Immature natural killer cell (primary cell): ENCODE results near the gene LRRD1. TPM values are rescaled to one million over a fixed set of nuclear protein-coding genes. Genes with fewer than 3 reads are reported as not detected.
A peak's percentile ranks its signal among the peaks of the same experiment; 100 is the strongest.
"Not testable (repeated sequence)": the region's sequence is repeated elsewhere in the genome, so short reads cannot be mapped to it uniquely, and the experiment has no call there.

ENCODE experiments used
- DNase-seq, 3 donors: peaks; one replicate each; pipeline ENCODE4 v3.0.0; 2022; ENCODE audit warnings: mixed read lengths in 1 of 3
- H3K27ac Mint-ChIP-seq, 6 donors: one replicate each; pipeline ENCODE4 v1.8.0; 2020; ENCODE audit warnings: mixed read lengths in 6 of 6, mild to moderate bottlenecking in 5 of 6, inconsistent platforms in 4 of 6, moderate library complexity in 3 of 6
- H3K27me3 Mint-ChIP-seq, 3 donors: one replicate each; pipeline ENCODE4 v1.8.0; 2020 to 2021; ENCODE audit warnings: low read depth in 3 of 3, mild to moderate bottlenecking in 3 of 3, mixed read lengths in 3 of 3, moderate library complexity in 3 of 3, inconsistent platforms in 1 of 3
- H3K36me3 Mint-ChIP-seq, 3 donors: one replicate each; pipeline ENCODE4 v1.8.0; 2020; ENCODE audit warnings: mixed read lengths in 3 of 3, inconsistent platforms in 2 of 3, mild to moderate bottlenecking in 2 of 3
- H3K4me1 Mint-ChIP-seq, 2 donors: one replicate each; pipeline ENCODE4 v1.8.0; 2020; ENCODE audit warnings: inconsistent platforms in 2 of 2, mild to moderate bottlenecking in 2 of 2, mixed read lengths in 2 of 2, moderate library complexity in 1 of 2
- H3K4me3 Mint-ChIP-seq, 5 donors: one replicate each; pipeline ENCODE4 v1.8.0; 2020; ENCODE audit warnings: mild to moderate bottlenecking in 5 of 5, mixed read lengths in 5 of 5, inconsistent platforms in 3 of 5, moderate library complexity in 3 of 5
- H3K9me3 Mint-ChIP-seq, 6 donors: one replicate each; pipeline ENCODE4 v1.8.0; 2020; ENCODE audit warnings: mild to moderate bottlenecking in 6 of 6, mixed read lengths in 6 of 6, inconsistent platforms in 4 of 6, moderate library complexity in 3 of 6
- polyA plus RNA-seq, 3 donors: library from polyadenylated mRNA; unstranded; fragments of 300-500 nt; fragmentation: Illumina TruSeq; gene quantifications; one replicate each; pipeline ENCODE4 v1.2.3, GENCODE V29; 2021

The LRRD1 gene
- polyA plus RNA-seq, 3 donors from 2014 or later = not detected

GRCh38 chr7:92133133-92133736 lies 45.7 kb downstream of the LRRD1 start:
- Mint-ChIP-seq H3K27ac (peak overlapping the region; percentile 98 to 100 (median 100)), H3K27me3 (peaks cover 19 to 28% (median 22%) of the 10 kb centered on the region in 3 donors), H3K36me3 (peaks cover 0 to 1% (median 0%) of the 10 kb centered on the region in 3 donors), H3K4me1 (peaks cover 31% of the 10 kb centered on the region in 2 donors), H3K9me3 (no peaks in the 10 kb centered on the region), H3K4me3 (peak overlapping the region; percentile 94 to 99 (median 97))
- DNase-seq = no peak

- Mint-ChIP-seq H3K4me3 (no peak overlapping the region), H3K27me3 (peaks cover 16 to 28% (median 22%) of the 10 kb centered on the region in 3 donors), H3K9me3 (no peaks in the 10 kb centered on the region), H3K27ac (peak overlapping the region in 1 of 6 donors; percentile 100), H3K36me3 (peaks cover 0 to 11% (median 7%) of the 10 kb centered on the region in 3 donors), H3K4me1 (peaks cover 31% of the 10 kb centered on the region in 2 donors)
- no peak for DNase-seq
Observed at GRCh38 chr7:92131764-92132330, 47.1 kb downstream of the LRRD1 start.

- no peak overlapping the region for H3K4me3 Mint-ChIP-seq
- peaks cover 30% of the 10 kb centered on the region in 2 donors for H3K4me1 Mint-ChIP-seq
- no peaks in the 10 kb centered on the region for H3K9me3 Mint-ChIP-seq
- peaks cover 0 to 17% (median 7%) of the 10 kb centered on the region in 3 donors for H3K36me3 Mint-ChIP-seq
- DNase-seq = no peak
- H3K27ac Mint-ChIP-seq = peak overlapping the region in 1 of 6 donors; percentile 43
- peaks cover 15 to 30% (median 20%) of the 10 kb centered on the region in 3 donors for H3K27me3 Mint-ChIP-seq
Observed at GRCh38 chr7:92131093-92131492, 47.8 kb downstream of the LRRD1 start.

- H3K27ac Mint-ChIP-seq = no peak overlapping the region
- no peak for DNase-seq
- no peak overlapping the region for H3K4me3 Mint-ChIP-seq
- H3K4me1 Mint-ChIP-seq = peaks cover 6 to 13% of the 10 kb centered on the region in 2 donors
- no peaks in the 10 kb centered on the region for H3K9me3 Mint-ChIP-seq
- peaks cover 39 to 71% (median 42%) of the 10 kb centered on the region in 3 donors for H3K36me3 Mint-ChIP-seq
- H3K27me3 Mint-ChIP-seq = peaks cover 0 to 7% (median 0%) of the 10 kb centered on the region in 3 donors
Observed at GRCh38 chr7:92121681-92122080, 57.3 kb downstream of the LRRD1 start.

- Mint-ChIP-seq H3K9me3 (no peaks in the 10 kb centered on the region), H3K27ac (no peak overlapping the region), H3K36me3 (peaks cover 34 to 76% (median 43%) of the 10 kb centered on the region in 3 donors), H3K4me3 (no peak overlapping the region), H3K27me3 (peaks cover 0 to 4% (median 0%) of the 10 kb centered on the region in 3 donors), H3K4me1 (peaks cover 6 to 13% of the 10 kb centered on the region in 2 donors)
- DNase-seq = no peak
Observed at GRCh38 chr7:92119213-92119759, 59.7 kb downstream of the LRRD1 start.

GRCh38 chr7:92116949-92117348 lies 62.0 kb downstream of the LRRD1 start:
- Mint-ChIP-seq H3K36me3 (peaks cover 20 to 69% (median 36%) of the 10 kb centered on the region in 3 donors), H3K9me3 (no peaks in the 10 kb centered on the region), H3K4me1 (peaks cover 6 to 8% of the 10 kb centered on the region in 2 donors)

GRCh38 chr7:92115821-92116220 lies 63.1 kb downstream of the LRRD1 start:
- Mint-ChIP-seq H3K27ac (no peak overlapping the region), H3K27me3 (peaks cover 0 to 6% (median 0%) of the 10 kb centered on the region in 3 donors)
- no peak for DNase-seq

More at GRCh38 chr7:92116949-92117348, 62.0 kb downstream of the LRRD1 start:
- no peak overlapping the region for H3K27ac Mint-ChIP-seq
- H3K4me3 Mint-ChIP-seq = no peak overlapping the region
- no peak for DNase-seq
- peaks cover 0 to 8% (median 0%) of the 10 kb centered on the region in 3 donors for H3K27me3 Mint-ChIP-seq

GRCh38 chr7:92110857-92111256 lies 68.1 kb downstream of the LRRD1 start:
- H3K9me3 Mint-ChIP-seq = no peaks in the 10 kb centered on the region
- DNase-seq = no peak
- H3K27ac Mint-ChIP-seq = no peak overlapping the region
- H3K4me1 Mint-ChIP-seq = no peaks in the 10 kb centered on the region
- H3K27me3 Mint-ChIP-seq = peaks cover 0 to 5% (median 0%) of the 10 kb centered on the region in 3 donors
- H3K4me3 Mint-ChIP-seq = no peak overlapping the region
- H3K36me3 Mint-ChIP-seq = peaks cover 16 to 52% (median 26%) of the 10 kb centered on the region in 3 donors

More at GRCh38 chr7:92115821-92116220, 63.1 kb downstream of the LRRD1 start:
- peaks cover 15 to 61% (median 27%) of the 10 kb centered on the region in 3 donors for H3K36me3 Mint-ChIP-seq
- peaks cover 6 to 8% of the 10 kb centered on the region in 2 donors for H3K4me1 Mint-ChIP-seq
- no peaks in the 10 kb centered on the region for H3K9me3 Mint-ChIP-seq
- no peak overlapping the region for H3K4me3 Mint-ChIP-seq

GRCh38 chr7:92108821-92109220 lies 70.1 kb downstream of the LRRD1 start:
- H3K4me1 Mint-ChIP-seq = no peaks in the 10 kb centered on the region
- H3K27ac Mint-ChIP-seq = peak overlapping the region in 1 of 6 donors; percentile 61
- no peak overlapping the region for H3K4me3 Mint-ChIP-seq
- H3K36me3 Mint-ChIP-seq = peaks cover 22 to 45% (median 23%) of the 10 kb centered on the region in 3 donors
- DNase-seq = no peak
- H3K9me3 Mint-ChIP-seq = no peaks in the 10 kb centered on the region
- H3K27me3 Mint-ChIP-seq = peaks cover 0 to 3% (median 0%) of the 10 kb centered on the region in 3 donors

- not testable (repeated sequence) for H3K9me3 Mint-ChIP-seq, H3K27ac Mint-ChIP-seq, H3K4me1 Mint-ChIP-seq, DNase-seq, H3K4me3 Mint-ChIP-seq, H3K27me3 Mint-ChIP-seq
- H3K36me3 Mint-ChIP-seq = peaks cover 28 to 47% (median 44%) of the 10 kb centered on the region in 3 donors
Observed at GRCh38 chr7:92102862-92103261, 76.1 kb downstream of the LRRD1 start.

- Mint-ChIP-seq H3K4me3 (no peak overlapping the region), H3K36me3 (peaks cover 32 to 51% (median 47%) of the 10 kb centered on the region in 3 donors), H3K9me3 (no peaks in the 10 kb centered on the region), H3K4me1 (no peaks in the 10 kb centered on the region), H3K27ac (peak overlapping the region in 1 of 6 donors; percentile 49), H3K27me3 (peaks cover 0 to 1% (median 0%) of the 10 kb centered on the region in 3 donors)
- DNase-seq = no peak
Observed at GRCh38 chr7:92100534-92100933, 78.4 kb downstream of the LRRD1 start.

GRCh38 chr7:92095380-92095779 lies 83.6 kb downstream of the LRRD1 start:
- Mint-ChIP-seq H3K9me3 (no peaks in the 10 kb centered on the region), H3K4me3 (no peak overlapping the region), H3K36me3 (peaks cover 35 to 54% (median 42%) of the 10 kb centered on the region in 3 donors), H3K4me1 (no peaks in the 10 kb centered on the region), H3K27ac (peak overlapping the region in 1 of 6 donors; percentile 7), H3K27me3 (peaks cover 0 to 1% (median 0%) of the 10 kb centered on the region in 3 donors)
- no peak for DNase-seq
